Body of pancreas (tissue), 4 donors: ENCODE data around the gene ISG20L2. TPM values are rescaled to one million over a fixed set of nuclear protein-coding genes. Genes with fewer than 3 reads are reported as not detected.
"Not testable (repeated sequence)": the region's sequence is repeated elsewhere in the genome, so short reads cannot be mapped to it uniquely, and the experiment has no call there.

Source experiments
- ATAC-seq: fragments of 150-250 bp; one replicate; pipeline ENCODE4 v1.9.1; 2016
- DNase-seq, 4 donors: peaks; one replicate each; pipeline ENCODE4 v3.0.0-alpha.2; 2019
- H3K27ac ChIP-seq, 4 donors: fragments of 200-600 bp; sonication (generic); 1 replicate in 3 of 4; 2 replicates in 1 of 4; pipeline versions ENCODE4 v1.5.1 to v1.6.1; 2016 to 2019; ENCODE audit warnings: mild to moderate bottlenecking in 1 of 4, mixed read lengths in 1 of 4, moderate library complexity in 1 of 4
- H3K27me3 ChIP-seq, 2 donors: fragments of 200-600 bp; sonication (generic); one replicate each; pipeline ENCODE4 v1.6.0; 2016; ENCODE audit warnings: mild to moderate bottlenecking in 1 of 2
- H3K36me3 ChIP-seq, 2 donors: fragments of 200-600 bp; sonication (generic); replicated peaks in 1 of 2; 2 replicates each; pipeline ENCODE4 v1.5.1; 2016; ENCODE audit warnings: low read depth in 2 of 2; ENCODE audit not compliant: insufficient read depth in 1 of 2
- H3K4me1 ChIP-seq: fragments of 200-600 bp; sonication (generic); one replicate; pipeline ENCODE4 v1.6.0; 2016
- H3K4me3 ChIP-seq, 2 donors: fragments of 200-600 bp; sonication (generic); 1 replicate in 1 of 2; 2 replicates in 1 of 2; pipeline ENCODE4 v1.5.1; 2016 to 2019
- H3K9me3 ChIP-seq, 3 donors: fragments of 200-600 bp; sonication (generic); 1 replicate in 2 of 3; 2 replicates in 1 of 3; pipeline ENCODE4 v1.5.1; 2016
- CTCF ChIP-seq, 7 experiments: fragments of 450-650 bp in 4 of 7; fragments of 200-600 bp in 3 of 7; sonication (generic) in 3 of 7; IDR thresholded peaks; one replicate each; pipeline ENCODE4 v1.5.1; 2016 to 2019; ENCODE audit warnings: antibody characterized with exemption in 7 of 7
- POLR2A ChIP-seq, 3 donors: fragments of 450-650 bp; IDR thresholded peaks; one replicate each; pipeline ENCODE4 v1.6.1; 2016; ENCODE audit warnings: antibody characterized with exemption in 3 of 3, mild to moderate bottlenecking in 2 of 3
- WGBS, 2 donors: methylation state at CpG; one replicate each; pipeline ENCODE4 v1.1.5; 2017; 5-methylcytosine and 5-hydroxymethylcytosine counted together
- intact Hi-C: fragments of 100-400 bp; cut with DNase I; formaldehyde crosslinking; loops from one replicate; pipeline ENCODE4 v1.15.1; 2023
- total RNA-seq, 2 donors: library from RNA; depleted of rRNA; stranded (reverse); fragments of >200 nt; gene quantifications; one replicate each; pipeline ENCODE4 v1.1.0, GENCODE V29; 2016

The ISG20L2 gene
- total RNA-seq, 2 donors from 2014 or later = 11.9 to 14.3 TPM

DNA sequence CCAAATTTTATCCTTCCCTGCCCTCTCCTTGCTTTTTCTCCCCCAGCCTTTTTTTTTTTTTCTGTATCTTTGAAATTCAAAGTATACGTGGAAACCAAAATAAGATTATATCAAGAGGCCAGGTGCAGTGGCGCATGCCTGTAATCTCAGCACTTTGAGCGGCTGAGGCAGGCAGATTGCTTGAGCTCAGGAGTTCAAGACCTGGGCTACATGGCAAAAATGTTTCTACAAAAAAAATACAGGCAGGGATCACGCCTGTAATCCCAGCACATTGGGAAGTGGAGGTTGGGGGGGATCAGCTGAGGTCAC is 32.2 kb upstream of the ISG20L2 start:
- no peak for DNase-seq
- WGBS, 2 donors = 56 to 67% methylated on average over 4 of the region's 4 CpGs
- no peak for ATAC-seq
- Histone ChIP-seq H3K9me3 (no peaks in the 10 kb centered on the region), H3K4me3 (no peak overlapping the region), H3K27ac (no peak overlapping the region), H3K27me3 (no peaks in the 10 kb centered on the region), H3K36me3 (no peaks in the 10 kb centered on the region), H3K4me1 (peaks cover 2% of the 10 kb centered on the region)
- TF ChIP-seq CTCF (IDR thresholded peaks at IDR 0.05) (no peak), POLR2A (IDR thresholded peaks at IDR 0.05) (no peak)
- intact Hi-C loops = no loop called here

GRCh38 chr1:156760092-156760795 is 31.7 kb upstream of the ISG20L2 start:
- intact Hi-C loops = no loop called here
- Histone ChIP-seq H3K27ac (no peak overlapping the region), H3K36me3 (no peaks in the 10 kb centered on the region), H3K4me1 (no peaks in the 10 kb centered on the region), H3K27me3 (no peaks in the 10 kb centered on the region), H3K4me3 (no peak overlapping the region), H3K9me3 (no peaks in the 10 kb centered on the region)
- DNase-seq = no peak
- TF ChIP-seq POLR2A (IDR thresholded peaks at IDR 0.05) = no peak
- no peak for TF ChIP-seq CTCF (IDR thresholded peaks at IDR 0.05)
- 64 to 74% methylated on average over 4 to 6 of the region's 6 CpGs for WGBS, 2 donors
- no peak for ATAC-seq

DNA sequence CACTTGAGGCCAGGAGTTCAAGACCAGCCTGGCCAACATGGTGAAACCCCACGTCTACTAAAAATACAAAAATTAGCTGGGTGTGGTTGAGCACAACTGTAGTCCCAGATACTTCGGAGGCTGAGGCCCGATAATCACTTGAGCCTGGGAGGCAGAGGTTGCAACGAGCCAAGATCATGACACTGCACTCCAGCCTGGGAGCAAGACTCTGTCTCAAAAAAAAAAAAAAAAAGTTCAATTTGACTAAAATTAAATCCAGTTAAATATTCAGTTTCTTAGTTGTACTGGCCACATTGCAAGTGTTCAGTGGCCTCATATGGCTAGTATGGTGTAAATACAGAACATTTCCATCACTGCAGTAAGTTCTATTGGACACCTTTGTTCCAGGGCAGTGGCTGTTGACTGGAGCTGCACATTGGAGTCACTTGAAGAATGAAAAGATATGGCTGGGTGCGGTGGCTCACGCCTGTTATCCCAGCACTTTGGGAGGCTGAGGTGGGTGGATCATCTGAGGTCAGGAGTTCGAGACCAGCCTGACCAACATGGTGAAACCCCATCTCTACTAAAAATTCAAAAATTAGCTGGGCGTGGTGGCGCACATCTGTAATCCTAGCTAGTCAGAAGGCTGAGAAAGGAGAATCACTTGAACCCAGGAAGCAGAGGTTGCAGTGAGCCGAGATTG is 29.1 kb upstream of the ISG20L2 start:
- H3K27me3 ChIP-seq, DNase-seq, H3K27ac ChIP-seq, H3K4me1 ChIP-seq, H3K4me3 ChIP-seq, H3K36me3 ChIP-seq, intact Hi-C loops, H3K9me3 ChIP-seq, ATAC-seq: not testable (repeated sequence)
- 89 to 93% methylated on average over 10 of the region's 10 CpGs for WGBS, 2 donors

DNA sequence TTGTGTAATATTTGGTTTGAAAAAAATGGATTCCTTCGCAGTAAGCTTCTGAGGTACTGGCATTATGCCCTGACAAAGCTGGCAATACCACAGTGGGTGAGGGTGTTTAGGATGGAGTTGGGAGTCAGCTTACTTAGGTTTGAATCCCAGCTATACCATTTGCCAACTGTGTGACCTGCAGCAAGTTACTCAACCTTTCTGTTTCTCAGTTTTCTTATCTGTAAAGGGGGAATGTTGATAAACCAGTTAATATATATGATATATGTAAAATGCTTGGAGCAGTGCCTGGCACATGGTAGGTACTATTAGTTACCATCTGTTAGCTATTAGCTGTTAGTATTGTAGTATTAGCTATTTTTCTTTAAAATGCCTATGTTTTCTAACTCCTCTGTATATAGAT is 27.8 kb upstream of the ISG20L2 start:
- no peak for TF ChIP-seq CTCF (IDR thresholded peaks at IDR 0.05)
- TF ChIP-seq POLR2A (IDR thresholded peaks at IDR 0.05) = no peak
- WGBS, 2 donors = 92 to 93% methylated on average over 1 of the region's 1 CpG
- ATAC-seq (no peak), DNase-seq (no peak)
- Histone ChIP-seq H3K4me1 (peaks cover 10% of the 10 kb centered on the region), H3K27me3 (no peaks in the 10 kb centered on the region), H3K27ac (no peak overlapping the region), H3K36me3 (no peaks in the 10 kb centered on the region), H3K9me3 (no peaks in the 10 kb centered on the region), H3K4me3 (no peak overlapping the region)
- intact Hi-C loops = no loop called here

- WGBS, 2 donors = 58 to 72% methylated on average over 5 of the region's 5 CpGs
- intact Hi-C loops = no loop called here
- no peak for DNase-seq
- H3K36me3 ChIP-seq = no peaks in the 10 kb centered on the region
- no peak overlapping the region for H3K4me3 ChIP-seq
- TF ChIP-seq CTCF (IDR thresholded peaks at IDR 0.05) (no peak), POLR2A (IDR thresholded peaks at IDR 0.05) (no peak)
- H3K4me1 ChIP-seq = peaks cover 10% of the 10 kb centered on the region
- H3K9me3 ChIP-seq = no peaks in the 10 kb centered on the region
- H3K27ac ChIP-seq = no peak overlapping the region
- ATAC-seq = no peak
- H3K27me3 ChIP-seq = no peaks in the 10 kb centered on the region
Measured at GRCh38 chr1:156755527-156755950, 27.0 kb upstream of the ISG20L2 start.
